GM19035 (cell line): ENCODE data around the gene RARG.

ENCODE experiments used
- ATAC-seq: cut with Tn5 transposase; IDR thresholded peaks from one replicate; pipeline ENCODE4 v1.9.1; 2021; ENCODE audit not compliant: unreplicated experiment

The RARG gene

GRCh38 chr12:53224061-53224896 lies 7.7 kb downstream of the RARG start:
- ATAC-seq, result no peak

- no peak for ATAC-seq
Observed at GRCh38 chr12:53223389-53224060, 8.5 kb downstream of the RARG start.

- ATAC-seq, result no peak
Observed at GRCh38 chr12:53222806-53223261, 9.2 kb downstream of the RARG start.

GRCh38 chr12:53222170-53222721 lies 9.8 kb downstream of the RARG start:
- no peak for ATAC-seq

- peak; percentile 33 for ATAC-seq
Observed at GRCh38 chr12:53221203-53222080, 10.6 kb downstream of the RARG start.

GRCh38 chr12:53220694-53221202 lies 11.3 kb downstream of the RARG start:
- peak; percentile 56 for ATAC-seq

GRCh38 chr12:53219956-53220693 lies 11.9 kb downstream of the RARG start:
- peak; percentile 38 for ATAC-seq

- no peak for ATAC-seq
Observed at GRCh38 chr12:53219292-53219955, 12.6 kb downstream of the RARG start.

GRCh38 chr12:53218551-53219291 lies 13.3 kb downstream of the RARG start:
- no peak for ATAC-seq

GRCh38 chr12:53217931-53218307 lies 14.1 kb downstream of the RARG start:
- no peak for ATAC-seq

- no peak for ATAC-seq
Observed at GRCh38 chr12:53217051-53217930, 14.7 kb downstream of the RARG start.

- no peak for ATAC-seq
Observed at GRCh38 chr12:53215497-53215896, 16.5 kb downstream of the RARG start.

- no peak for ATAC-seq
Observed at GRCh38 chr12:53214687-53215455, 17.1 kb downstream of the RARG start.

GRCh38 chr12:53214221-53214620 lies 17.8 kb downstream of the RARG start:
- ATAC-seq, result no peak

GRCh38 chr12:53213348-53213747 lies 18.7 kb downstream of the RARG start:
- no peak for ATAC-seq

GRCh38 chr12:53212931-53213330 lies 19.1 kb downstream of the RARG start:
- no peak for ATAC-seq
